Measurements from ENCODE around the gene PPP1R10. TPM values are rescaled to one million over a fixed set of nuclear protein-coding genes. Genes with fewer than 3 reads are reported as not detected.

PPP1R10 gene
- total RNA-seq, 1 donor from 2014 or later = 58.2 TPM

- Mint-ChIP-seq H3K36me3 (ENCODE audit: low read depth) (peaks cover 29% of the 10 kb centered on the region), H3K27ac (ENCODE audit: unreplicated experiment) (peak overlapping the region; percentile 34), H3K9me3 (ENCODE audit: low read depth) (no peaks in the 10 kb centered on the region), H3K4me3 (ENCODE audit: unreplicated experiment) (no peak overlapping the region), H3K4me1 (ENCODE audit: low read depth) (peaks cover 62% of the 10 kb centered on the region), H3K27me3 (ENCODE audit: low read depth) (no peaks in the 10 kb centered on the region)
- DNase-seq (ENCODE audit: low spot score) = no peak
- TF ChIP-seq, protein P1, sequence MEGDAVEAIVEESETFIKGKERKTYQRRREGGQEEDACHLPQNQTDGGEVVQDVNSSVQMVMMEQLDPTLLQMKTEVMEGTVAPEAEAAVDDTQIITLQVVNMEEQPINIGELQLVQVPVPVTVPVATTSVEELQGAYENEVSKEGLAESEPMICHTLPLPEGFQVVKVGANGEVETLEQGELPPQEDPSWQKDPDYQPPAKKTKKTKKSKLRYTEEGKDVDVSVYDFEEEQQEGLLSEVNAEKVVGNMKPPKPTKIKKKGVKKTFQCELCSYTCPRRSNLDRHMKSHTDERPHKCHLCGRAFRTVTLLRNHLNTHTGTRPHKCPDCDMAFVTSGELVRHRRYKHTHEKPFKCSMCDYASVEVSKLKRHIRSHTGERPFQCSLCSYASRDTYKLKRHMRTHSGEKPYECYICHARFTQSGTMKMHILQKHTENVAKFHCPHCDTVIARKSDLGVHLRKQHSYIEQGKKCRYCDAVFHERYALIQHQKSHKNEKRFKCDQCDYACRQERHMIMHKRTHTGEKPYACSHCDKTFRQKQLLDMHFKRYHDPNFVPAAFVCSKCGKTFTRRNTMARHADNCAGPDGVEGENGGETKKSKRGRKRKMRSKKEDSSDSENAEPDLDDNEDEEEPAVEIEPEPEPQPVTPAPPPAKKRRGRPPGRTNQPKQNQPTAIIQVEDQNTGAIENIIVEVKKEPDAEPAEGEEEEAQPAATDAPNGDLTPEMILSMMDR (IDR thresholded peaks at IDR 0.05) = no peak
Observed at GRCh38 chr6:30611856-30612194, 5.2 kb downstream of the PPP1R10 start.

DNA sequence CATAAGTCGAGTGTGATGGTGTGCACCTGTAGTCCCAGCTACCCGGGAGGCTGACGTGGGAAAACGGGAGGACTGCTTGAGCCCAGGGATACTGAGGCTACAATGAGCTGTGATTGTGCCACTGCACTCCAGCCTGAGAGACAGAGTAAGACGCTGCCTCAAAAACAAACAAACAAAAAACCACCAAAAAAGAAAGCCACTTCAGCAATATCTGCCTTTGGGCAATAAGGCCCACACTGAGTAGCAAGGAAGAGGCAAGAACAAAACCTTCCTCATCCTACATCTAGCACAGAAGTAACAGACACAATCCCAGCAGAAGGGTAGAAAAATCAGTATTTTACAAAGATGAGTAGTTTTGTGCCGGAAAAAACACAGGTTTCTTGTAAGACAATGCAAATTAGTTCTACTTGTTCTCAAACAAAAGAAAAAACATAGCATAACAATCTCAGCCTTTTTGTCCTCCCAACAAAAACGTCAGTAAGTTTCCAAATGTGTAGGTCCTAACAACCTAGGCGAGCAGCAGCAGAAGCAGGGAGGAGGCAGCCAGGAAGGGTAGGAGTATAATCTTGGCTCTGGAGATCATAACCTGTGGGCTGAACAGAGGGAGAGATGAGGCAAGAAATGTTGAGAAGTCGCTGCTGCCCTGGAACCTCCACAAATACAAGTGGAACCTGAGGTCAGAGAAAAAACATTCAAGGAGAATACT is 5.7 kb downstream of the PPP1R10 start:
- no peak overlapping the region for H3K4me3 Mint-ChIP-seq (ENCODE audit: unreplicated experiment)
- DNase-seq (ENCODE audit: low spot score) = no peak
- peaks cover 62% of the 10 kb centered on the region for H3K4me1 Mint-ChIP-seq (ENCODE audit: low read depth)
- no peaks in the 10 kb centered on the region for H3K9me3 Mint-ChIP-seq (ENCODE audit: low read depth)
- peaks cover 29% of the 10 kb centered on the region for H3K36me3 Mint-ChIP-seq (ENCODE audit: low read depth)
- TF ChIP-seq, protein P1 (IDR thresholded peaks at IDR 0.05) = no peak
- H3K27me3 Mint-ChIP-seq (ENCODE audit: low read depth) = no peaks in the 10 kb centered on the region
- H3K27ac Mint-ChIP-seq (ENCODE audit: unreplicated experiment) = peak overlapping the region; percentile 34

DNA sequence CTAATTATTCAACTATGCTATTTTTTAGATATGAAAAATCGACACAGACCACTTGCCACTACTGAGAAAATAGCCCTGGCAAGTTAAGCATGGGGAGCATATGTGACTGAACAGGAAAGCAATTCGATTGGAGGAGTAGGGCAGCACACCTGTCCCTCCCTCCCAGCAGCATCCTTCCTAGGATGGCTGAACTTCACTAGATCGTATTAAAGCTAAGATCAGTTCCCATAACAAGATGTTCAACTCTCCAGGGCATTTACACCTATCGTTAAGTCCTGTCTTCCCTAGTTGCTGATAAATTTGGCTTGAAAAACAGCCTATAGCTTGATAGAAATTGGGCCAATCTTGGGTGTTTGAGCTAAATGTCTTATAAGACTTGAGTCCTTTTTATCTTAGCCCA is 7.0 kb downstream of the PPP1R10 start:
- Mint-ChIP-seq H3K9me3 (ENCODE audit: low read depth) (no peaks in the 10 kb centered on the region), H3K4me3 (ENCODE audit: unreplicated experiment) (no peak overlapping the region), H3K4me1 (ENCODE audit: low read depth) (peaks cover 62% of the 10 kb centered on the region), H3K27ac (ENCODE audit: unreplicated experiment) (peak overlapping the region; percentile 65), H3K36me3 (ENCODE audit: low read depth) (peaks cover 32% of the 10 kb centered on the region), H3K27me3 (ENCODE audit: low read depth) (no peaks in the 10 kb centered on the region)
- DNase-seq (ENCODE audit: low spot score) = no peak
- TF ChIP-seq, protein P1 (IDR thresholded peaks at IDR 0.05) = no peak

DNA sequence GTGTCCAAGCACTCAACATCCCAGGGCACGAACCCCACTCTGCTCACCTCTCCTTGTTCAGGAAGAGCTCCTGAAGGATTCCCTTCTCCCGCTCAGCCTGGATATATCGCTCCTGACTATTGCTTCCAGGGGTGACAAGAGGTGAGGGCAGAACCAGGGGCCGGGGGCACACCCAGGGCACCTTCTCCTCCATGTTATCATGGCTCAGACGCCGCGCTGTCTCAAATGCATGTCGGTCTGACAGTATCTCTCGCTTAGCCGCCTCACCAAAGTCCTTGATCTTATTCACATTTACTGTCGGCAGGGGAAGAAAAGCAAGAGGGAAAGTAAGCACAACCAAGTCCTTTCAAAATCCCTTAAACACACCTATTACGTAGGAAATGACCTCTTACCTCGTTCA is 13.1 kb downstream of the PPP1R10 start:
- Mint-ChIP-seq H3K36me3 (ENCODE audit: low read depth) (peaks cover 55% of the 10 kb centered on the region), H3K4me1 (ENCODE audit: low read depth) (peaks cover 23% of the 10 kb centered on the region), H3K4me3 (ENCODE audit: unreplicated experiment) (no peak overlapping the region), H3K27ac (ENCODE audit: unreplicated experiment) (no peak overlapping the region), H3K9me3 (ENCODE audit: low read depth) (no peaks in the 10 kb centered on the region), H3K27me3 (ENCODE audit: low read depth) (no peaks in the 10 kb centered on the region)
- TF ChIP-seq, protein P1 (IDR thresholded peaks at IDR 0.05) = no peak
- no peak for DNase-seq (ENCODE audit: low spot score)

DNA sequence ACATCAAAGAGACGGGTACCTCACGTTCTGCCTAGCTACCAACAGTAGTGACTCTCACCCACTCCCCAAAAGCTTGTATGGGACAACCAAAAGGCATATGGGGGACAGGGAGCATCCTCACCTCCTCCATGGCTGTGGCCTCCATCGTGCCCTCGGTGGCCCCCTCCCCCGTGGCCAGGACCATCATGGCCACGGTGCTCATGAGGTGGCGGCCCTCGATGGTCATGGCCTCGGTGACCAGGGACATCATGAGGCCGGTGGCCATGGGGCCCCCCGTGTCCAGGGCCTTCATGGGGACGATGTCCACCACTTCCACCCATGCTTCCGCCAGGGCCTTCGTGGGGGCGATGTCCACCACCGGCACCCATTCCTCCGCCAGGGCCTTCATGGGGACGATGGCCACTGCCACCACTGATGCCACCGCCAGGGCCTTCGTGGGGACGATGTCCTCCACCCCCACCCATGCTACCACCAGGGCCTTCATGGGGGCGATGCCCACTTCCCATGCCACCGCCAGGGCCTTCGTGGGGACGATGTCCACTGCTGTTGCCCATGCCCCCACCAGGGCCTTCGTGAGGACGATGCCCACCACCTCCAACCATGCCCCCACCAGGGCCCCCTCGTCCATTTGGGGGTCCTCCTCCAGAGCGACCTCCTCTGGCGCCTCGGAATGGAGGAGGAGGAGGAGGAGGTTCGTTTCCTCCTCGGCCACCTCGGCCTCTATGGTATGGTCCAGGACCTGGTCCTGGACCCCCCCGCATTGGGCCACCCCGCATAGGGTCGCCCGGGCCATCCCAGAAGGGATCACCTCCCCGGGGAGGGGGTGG is 15.0 kb downstream of the PPP1R10 start:
- Mint-ChIP-seq H3K9me3 (ENCODE audit: low read depth) (no peaks in the 10 kb centered on the region), H3K27me3 (ENCODE audit: low read depth) (no peaks in the 10 kb centered on the region), H3K4me1 (ENCODE audit: low read depth) (peaks cover 18% of the 10 kb centered on the region), H3K36me3 (ENCODE audit: low read depth) (peaks cover 46% of the 10 kb centered on the region), H3K4me3 (ENCODE audit: unreplicated experiment) (no peak overlapping the region), H3K27ac (ENCODE audit: unreplicated experiment) (no peak overlapping the region)
- TF ChIP-seq, protein P1 (IDR thresholded peaks at IDR 0.05) = no peak
- DNase-seq (ENCODE audit: low spot score) = no peak
